Small intestine (tissue), 7 donors: ENCODE results near the gene AFAP1L1. TPM values are rescaled to one million over a fixed set of nuclear protein-coding genes. Genes with fewer than 3 reads are reported as not detected.

Source experiments
- DNase-seq, 2 donors: peaks; one replicate each; pipeline versions ENCODE4 v3.0.0 to v3.0.0-alpha.2; 2013
- FAIRE-seq: peaks from 2 replicates; lab custom pipeline; 2012; peaks lifted over from hg19 to GRCh38; lab: Jason Lieb, UNC
- H3K27ac ChIP-seq, 3 donors: one replicate each; pipeline ENCODE4 v1.5.1; 2013; ENCODE audit warnings: low read length in 2 of 3, mild to moderate bottlenecking in 2 of 3, control low read depth in 1 of 3, inconsistent platforms in 1 of 3, low read depth in 1 of 3, moderate library complexity in 1 of 3
- H3K27me3 ChIP-seq, 3 donors: one replicate each; pipeline ENCODE4 v1.6.1; 2013; ENCODE audit warnings: low read length in 3 of 3, inconsistent platforms in 1 of 3; ENCODE audit not compliant: control insufficient read depth in 3 of 3, insufficient read depth in 3 of 3
- H3K36me3 ChIP-seq, 3 donors: one replicate each; pipeline ENCODE4 v1.6.1; 2013; ENCODE audit warnings: low read length in 3 of 3, inconsistent platforms in 1 of 3, low read depth in 1 of 3, mild to moderate bottlenecking in 1 of 3, moderate library complexity in 1 of 3; ENCODE audit not compliant: control insufficient read depth in 3 of 3, insufficient read depth in 2 of 3
- H3K4me1 ChIP-seq, 3 donors: one replicate each; pipeline ENCODE4 v1.6.1; 2013; ENCODE audit warnings: low read length in 2 of 3, inconsistent platforms in 1 of 3, low read depth in 1 of 3, mild to moderate bottlenecking in 1 of 3, moderate library complexity in 1 of 3; ENCODE audit not compliant: control insufficient read depth in 3 of 3, insufficient read depth in 2 of 3
- H3K4me3 ChIP-seq, 3 donors: one replicate each; pipeline ENCODE4 v1.5.1; 2013; ENCODE audit warnings: low read length in 3 of 3, control low read depth in 1 of 3, inconsistent platforms in 1 of 3, low read depth in 1 of 3, mild to moderate bottlenecking in 1 of 3, moderate library complexity in 1 of 3
- H3K9me3 ChIP-seq, 2 donors: one replicate each; pipeline ENCODE4 v1.6.1; 2013; ENCODE audit warnings: low read depth in 1 of 2, low read length in 1 of 2; ENCODE audit not compliant: control insufficient read depth in 2 of 2, insufficient read depth in 1 of 2
- WGBS, 3 donors: extraction: QIAGEN DNeasy Blood & Tissue Kit; methylation state at CpG; one replicate each; pipeline ENCODE4 v1.1.7; 2013; 5-methylcytosine and 5-hydroxymethylcytosine counted together
- polyA plus RNA-seq, 4 donors: library from polyadenylated mRNA; stranded (reverse) in 3 of 4; unstranded in 1 of 4; fragments of 200-250 nt in 3 of 4; fragments of 120-200 nt in 1 of 4; gene quantifications; one replicate each; pipeline versions ENCODE4 v1.2.1 to v1.2.3, GENCODE V29; 2013
- donor health status: healthy with polysubstance abuse.
- donor health status: control.
- donor health status: control.
- donor health status: Bipolar disorder and iron deficiency.
- donor health status: healthy.

The AFAP1L1 gene
- polyA plus RNA-seq, 4 donors = 1.6 to 8.5 (median 6.4) TPM; not detected in 1

DNA sequence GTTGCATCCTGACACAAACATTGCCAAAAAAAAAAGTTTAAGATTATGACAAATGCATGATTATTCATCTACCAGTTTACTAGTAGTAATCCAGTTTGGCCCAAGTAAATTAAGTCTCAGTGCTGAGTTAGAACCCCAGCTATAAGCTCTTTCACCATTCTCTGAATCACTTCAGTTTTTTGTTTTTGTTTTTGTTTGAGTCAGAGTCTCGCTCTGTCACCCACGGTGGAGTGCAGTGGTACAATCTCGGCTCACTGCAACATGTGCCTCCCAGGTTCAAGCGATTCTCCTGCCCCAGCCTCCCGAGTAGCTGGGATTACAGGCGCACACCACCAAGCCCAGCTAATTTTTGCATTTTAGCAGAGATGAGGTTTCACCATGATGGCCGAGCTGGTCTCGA, 84.7 kb downstream of the AFAP1L1 start:
- FAIRE-seq (no peak), DNase-seq (no peak)
- Histone ChIP-seq H3K4me1 (peaks cover 0 to 21% (median 0%) of the 10 kb centered on the region in 3 donors), H3K36me3 (peaks cover 2 to 11% (median 2%) of the 10 kb centered on the region in 3 donors), H3K27ac (peak overlapping the region in 1 of 3 donors; percentile 82), H3K9me3 (no peaks in the 10 kb centered on the region), H3K27me3 (no peaks in the 10 kb centered on the region), H3K4me3 (no peak overlapping the region)
- 88 to 94% (median 89%) methylated on average over 8 of the region's 8 CpGs for WGBS, 3 donors

GRCh38 chr5:149357370-149358293, 86.0 kb downstream of the AFAP1L1 start, which contains the start of gene PCYOX1L:
PCYOX1L (plus strand) TSS chr5:149358046; CDS start chr5:149358069, 23 bp downstream.
- no peak for FAIRE-seq
- DNase-seq = peak; percentile 98
- Histone ChIP-seq H3K27ac (peak within 1 kb of the TSS in 2 of 3 donors; percentile 64 to 82), H3K36me3 (peaks cover 0 to 9% (median 0%) of the 10 kb centered on the region in 3 donors), H3K4me1 (peaks cover 0 to 21% (median 0%) of the 10 kb centered on the region in 3 donors), H3K4me3 (peak within 1 kb of the TSS; percentile 43 to 89 (median 55)), H3K27me3 (no peaks in the 10 kb centered on the region), H3K9me3 (no peaks in the 10 kb centered on the region)
- 2 to 3% (median 3%) methylated on average over 37 to 61 of the region's 61 CpGs for WGBS, 3 donors

DNA sequence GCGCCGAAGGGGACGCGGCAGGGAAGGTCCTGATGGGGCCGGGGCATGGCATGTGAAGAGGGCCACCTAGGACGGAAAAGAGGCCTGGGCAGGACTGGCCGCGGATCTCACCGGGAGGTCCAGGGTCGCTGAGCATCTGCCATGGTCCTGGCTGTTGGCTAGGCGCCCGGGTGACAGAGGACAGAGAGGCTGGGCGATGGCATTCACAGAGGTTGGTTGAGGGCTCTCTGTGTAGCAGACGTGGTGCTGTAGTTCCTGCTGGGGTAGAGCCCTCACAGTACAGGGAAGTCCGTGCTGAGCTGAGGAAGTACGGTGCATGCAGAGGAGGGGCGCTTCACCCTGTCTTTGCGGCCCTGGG, 86.6 kb downstream of the AFAP1L1 start:
- H3K36me3 ChIP-seq = peaks cover 0 to 9% (median 0%) of the 10 kb centered on the region in 3 donors
- FAIRE-seq (no peak), DNase-seq (peak in 1 of 2 donors; percentile 28)
- H3K27me3 ChIP-seq = no peaks in the 10 kb centered on the region
- peak overlapping the region in 2 of 3 donors; percentile 64 to 78 for H3K27ac ChIP-seq
- H3K4me3 ChIP-seq = peak overlapping the region; percentile 43 to 89 (median 55)
- H3K9me3 ChIP-seq = no peaks in the 10 kb centered on the region
- H3K4me1 ChIP-seq = peaks cover 0 to 21% (median 0%) of the 10 kb centered on the region in 3 donors
- 0 to 3% (median 1%) methylated on average over 14 to 18 of the region's 18 CpGs for WGBS, 3 donors

- FAIRE-seq (no peak), DNase-seq (no peak)
- Histone ChIP-seq H3K9me3 (no peaks in the 10 kb centered on the region), H3K27me3 (no peaks in the 10 kb centered on the region), H3K4me3 (peak overlapping the region in 1 of 3 donors; percentile 89), H3K27ac (no peak overlapping the region), H3K36me3 (peaks cover 0 to 10% (median 0%) of the 10 kb centered on the region in 3 donors), H3K4me1 (peaks cover 0 to 18% (median 0%) of the 10 kb centered on the region in 3 donors)
- 70 to 83% (median 80%) methylated on average over 8 of the region's 8 CpGs for WGBS, 3 donors
Measured at GRCh38 chr5:149358868-149359495, 87.3 kb downstream of the AFAP1L1 start.

GRCh38 chr5:149360272-149360671, 88.6 kb downstream of the AFAP1L1 start:
- Histone ChIP-seq H3K27me3 (no peaks in the 10 kb centered on the region), H3K9me3 (no peaks in the 10 kb centered on the region), H3K36me3 (peaks cover 0 to 9% (median 0%) of the 10 kb centered on the region in 3 donors), H3K4me1 (peaks cover 0 to 12% (median 0%) of the 10 kb centered on the region in 3 donors), H3K4me3 (no peak overlapping the region), H3K27ac (no peak overlapping the region)
- FAIRE-seq = no peak
- no peak for DNase-seq
- 74 to 92% (median 83%) methylated on average over 1 of the region's 1 CpG for WGBS, 3 donors

GRCh38 chr5:149362541-149362940, 90.9 kb downstream of the AFAP1L1 start:
- FAIRE-seq (no peak), DNase-seq (no peak)
- Histone ChIP-seq H3K36me3 (peaks cover 0 to 15% (median 0%) of the 10 kb centered on the region in 3 donors), H3K9me3 (no peaks in the 10 kb centered on the region), H3K27me3 (no peaks in the 10 kb centered on the region), H3K4me3 (no peak overlapping the region), H3K4me1 (peaks cover 0 to 28% (median 0%) of the 10 kb centered on the region in 3 donors), H3K27ac (no peak overlapping the region)
- 90 to 93% (median 93%) methylated on average over 12 of the region's 12 CpGs for whole genome bisulfite sequencing, 3 donors

- FAIRE-seq = no peak
- H3K27ac ChIP-seq = no peak overlapping the region
- H3K9me3 ChIP-seq = no peaks in the 10 kb centered on the region
- DNase-seq = no peak
- peaks cover 0 to 21% (median 0%) of the 10 kb centered on the region in 3 donors for H3K36me3 ChIP-seq
- peaks cover 0 to 30% (median 0%) of the 10 kb centered on the region in 3 donors for H3K4me1 ChIP-seq
- no peak overlapping the region for H3K4me3 ChIP-seq
- H3K27me3 ChIP-seq = no peaks in the 10 kb centered on the region
Measured at GRCh38 chr5:149363358-149363757, 91.7 kb downstream of the AFAP1L1 start.

DNA sequence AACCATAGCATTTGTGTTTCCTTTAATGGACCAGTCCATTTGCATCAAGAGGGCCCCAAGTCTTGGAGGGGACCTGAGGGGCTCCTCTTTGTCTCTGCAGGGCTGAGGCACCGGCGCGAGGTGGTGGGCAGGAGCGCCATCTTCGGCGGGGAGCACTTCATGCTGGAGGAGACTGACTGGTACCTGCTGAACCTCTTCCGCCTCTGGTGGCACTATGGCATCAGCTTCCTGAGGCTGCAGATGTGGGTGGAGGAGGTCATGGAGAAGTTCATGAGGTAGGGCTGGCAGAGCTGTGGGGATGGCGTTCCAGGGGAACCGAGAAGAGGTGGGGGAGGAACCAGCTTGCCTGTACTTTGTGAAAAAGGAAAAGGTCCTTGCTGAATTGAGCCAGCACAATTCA, 92.3 kb downstream of the AFAP1L1 start:
- Histone ChIP-seq H3K27ac (no peak overlapping the region), H3K27me3 (no peaks in the 10 kb centered on the region), H3K4me1 (peaks cover 0 to 24% (median 0%) of the 10 kb centered on the region in 3 donors), H3K4me3 (no peak overlapping the region), H3K36me3 (peaks cover 0 to 24% (median 0%) of the 10 kb centered on the region in 3 donors), H3K9me3 (no peaks in the 10 kb centered on the region)
- DNase-seq (no peak), FAIRE-seq (no peak)
- 93 to 96% (median 96%) methylated on average over 9 of the region's 9 CpGs for WGBS, 3 donors
